GM23248 (cell line): ENCODE data around the gene PRKD1. TPM values are rescaled to one million over a fixed set of nuclear protein-coding genes. Genes with fewer than 3 reads are reported as not detected.

ENCODE experiments used
- DNase-seq: peaks from one replicate; pipeline ENCODE4 v3.0.0-alpha.2; 2015
- H2AFZ ChIP-seq: fragments of 200-600 bp; sonication (generic); 2 replicates; pipeline ENCODE4 v1.6.1; 2016; ENCODE audit warnings: antibody characterized with exemption
- H3F3A ChIP-seq: fragments of 200-600 bp; sonication (generic); 2 replicates; pipeline ENCODE4 v1.6.1; 2016; ENCODE audit warnings: mild to moderate bottlenecking, antibody characterized with exemption, mixed run types; ENCODE audit not compliant: insufficient read depth
- H3K27ac ChIP-seq: fragments of 200-600 bp; sonication (generic); 2 replicates; pipeline ENCODE4 v1.5.1; 2016; ENCODE audit warnings: mild to moderate bottlenecking
- H3K27me3 ChIP-seq: fragments of 200-600 bp; sonication (generic); replicated peaks from 2 replicates; pipeline ENCODE4 v1.6.1; 2016; ENCODE audit warnings: mild to moderate bottlenecking; ENCODE audit not compliant: insufficient read depth
- H3K36me3 ChIP-seq: fragments of 200-600 bp; sonication (generic); 2 replicates; pipeline ENCODE4 v1.6.1; 2016; ENCODE audit warnings: low read depth, mild to moderate bottlenecking
- H3K4me1 ChIP-seq: fragments of 200-600 bp; sonication (generic); 2 replicates; pipeline ENCODE4 v1.6.1; 2016; ENCODE audit warnings: mild to moderate bottlenecking; ENCODE audit not compliant: insufficient read depth
- H3K4me2 ChIP-seq: fragments of 200-600 bp; sonication (generic); one replicate; pipeline ENCODE4 v1.6.1; 2016; ENCODE audit warnings: mild to moderate bottlenecking; ENCODE audit not compliant: unreplicated experiment
- H3K4me3 ChIP-seq: fragments of 200-600 bp; sonication (generic); 2 replicates; pipeline ENCODE4 v1.5.1; 2016; ENCODE audit warnings: mild to moderate bottlenecking
- H3K79me2 ChIP-seq: fragments of 200-600 bp; sonication (generic); 2 replicates; pipeline ENCODE4 v1.6.1; 2016; ENCODE audit warnings: mild to moderate bottlenecking; ENCODE audit not compliant: insufficient read depth
- H3K9ac ChIP-seq: fragments of 200-600 bp; sonication (generic); 2 replicates; pipeline ENCODE4 v1.6.1; 2016; ENCODE audit warnings: mild to moderate bottlenecking
- H3K9me2 ChIP-seq: fragments of 200-600 bp; sonication (generic); 2 replicates; pipeline ENCODE4 v1.6.1; 2016; ENCODE audit warnings: mixed run types, mild to moderate bottlenecking, moderate library complexity; ENCODE audit not compliant: insufficient read depth
- H3K9me3 ChIP-seq: fragments of 200-600 bp; sonication (generic); one replicate; pipeline ENCODE4 v1.6.1; 2017; ENCODE audit warnings: low read depth
- H4K20me1 ChIP-seq: fragments of 200-600 bp; sonication (generic); 2 replicates; pipeline ENCODE4 v1.6.0; 2016; ENCODE audit not compliant: insufficient read depth
- EZH2 ChIP-seq: fragments of 200-600 bp; sonication (generic); IDR thresholded peaks from 2 replicates; pipeline ENCODE4 v1.6.1; 2018; ENCODE audit warnings: antibody characterized with exemption, mild to moderate bottlenecking; ENCODE audit not compliant: insufficient read depth, poor library complexity, severe bottlenecking
- EZH2phosphoT487 ChIP-seq: fragments of 200-600 bp; sonication (generic); IDR thresholded peaks from 2 replicates; pipeline ENCODE4 v1.6.1; 2018; ENCODE audit warnings: antibody characterized with exemption, moderate library complexity, mild to moderate bottlenecking, low read depth; ENCODE audit not compliant: insufficient read depth
- WGBS, 2 experiments: methylation state at CpG; one replicate each; pipeline ENCODE4 v1.1.6; 2015 to 2017; ENCODE audit warnings: low lambda C conversion rate in 2 of 2, low coverage in 1 of 2; ENCODE audit errors: missing lambda C conversion rate in 2 of 2; 5-methylcytosine and 5-hydroxymethylcytosine counted together
- in situ Hi-C: fragments of 300-500 bp; cut with MboI; formaldehyde crosslinking; loops from 2 replicates; pipeline ENCODE4 v1.15.0; 2020
- polyA plus RNA-seq: library from polyadenylated mRNA; unstranded; fragments of >200 nt; fragmentation: Nextera tagmentation; extraction: Ambion mirVana; gene quantifications from 2 replicates; pipeline ENCODE4 v1.2.1, GENCODE V29; 2016
- total RNA-seq: library from RNA; depleted of rRNA; stranded (reverse); fragments of >200 nt; shearing (Covaris generic); gene quantifications from 2 replicates; pipeline ENCODE4 v1.2.3, GENCODE V29; 2014

The PRKD1 gene
- total and polyA plus RNA-seq, 2 experiments from 2014 or later, result 24.2 to 30.7 TPM

- Histone ChIP-seq H3K9ac (no peak overlapping the region), H3K4me2 (peak overlapping the region; percentile 24), H3F3A (no peaks in the 10 kb centered on the region; the same call in 1 of the 2 replicates), H3K27ac (peak overlapping the region; percentile 24; the same call in 1 of the 2 replicates), H3K4me3 (peak overlapping the region; percentile 2; the same call in 1 of the 2 replicates), H2AFZ (peak overlapping the region; percentile 37; the same call in 1 of the 2 replicates), H3K79me2 (peaks cover 92% of the 10 kb centered on the region), H4K20me1 (peaks cover 4% of the 10 kb centered on the region; the same call in 1 of the 2 replicates), H3K9me2 (no peaks in the 10 kb centered on the region), H3K36me3 (no peaks in the 10 kb centered on the region), H3K4me1 (peaks cover 14% of the 10 kb centered on the region), H3K9me3 (no peaks in the 10 kb centered on the region), H3K27me3 (no peaks in the 10 kb centered on the region)
- in situ Hi-C loops, result no loop called here
- TF ChIP-seq EZH2, result no peak
- TF ChIP-seq EZH2phosphoT487, result no peak
- WGBS, 2 experiments, result 30 to 38% methylated on average over 3 of the region's 3 CpGs
- peak; percentile 73 for DNase-seq
Measured at GRCh38 chr14:29749327-29749726, 178.3 kb downstream of the PRKD1 start.

- Histone ChIP-seq H3K4me2 (no peak overlapping the region), H3K4me1 (peaks cover 25% of the 10 kb centered on the region), H3K79me2 (peaks cover 96% of the 10 kb centered on the region), H2AFZ (no peak overlapping the region), H3F3A (no peaks in the 10 kb centered on the region; the same call in 1 of the 2 replicates), H4K20me1 (no peaks in the 10 kb centered on the region), H3K27me3 (no peaks in the 10 kb centered on the region), H3K9me3 (no peaks in the 10 kb centered on the region), H3K9ac (no peak overlapping the region), H3K27ac (no peak overlapping the region), H3K36me3 (no peaks in the 10 kb centered on the region), H3K9me2 (no peaks in the 10 kb centered on the region), H3K4me3 (no peak overlapping the region)
- no peak for DNase-seq
- in situ Hi-C loops, result no loop called here
- 98 to 100% methylated on average over 3 of the region's 3 CpGs for WGBS, 2 experiments
- TF ChIP-seq EZH2, result no peak
- no peak for TF ChIP-seq EZH2phosphoT487
Measured at GRCh38 chr14:29745863-29746262, 181.8 kb downstream of the PRKD1 start.

GRCh38 chr14:29743531-29743930 is 184.1 kb downstream of the PRKD1 start:
- Histone ChIP-seq H3K4me1 (peaks cover 11% of the 10 kb centered on the region), H3K9me2 (no peaks in the 10 kb centered on the region), H3K9ac (no peak overlapping the region), H4K20me1 (no peaks in the 10 kb centered on the region), H3F3A (no peaks in the 10 kb centered on the region), H3K4me2 (no peak overlapping the region), H3K79me2 (peaks cover 96% of the 10 kb centered on the region), H3K4me3 (no peak overlapping the region), H2AFZ (no peak overlapping the region), H3K36me3 (no peaks in the 10 kb centered on the region), H3K9me3 (no peaks in the 10 kb centered on the region), H3K27ac (no peak overlapping the region), H3K27me3 (no peaks in the 10 kb centered on the region)
- in situ Hi-C loops, result no loop called here
- TF ChIP-seq EZH2phosphoT487 (no peak), EZH2 (no peak)
- WGBS, 2 experiments, result 72 to 77% methylated on average over 3 of the region's 3 CpGs
- DNase-seq, result no peak

- H3K9me2 ChIP-seq, result no peaks in the 10 kb centered on the region
- no peak overlapping the region for H3K27ac ChIP-seq
- H3K9ac ChIP-seq, result no peak overlapping the region
- no peaks in the 10 kb centered on the region for H3K27me3 ChIP-seq
- peaks cover 11% of the 10 kb centered on the region for H3K4me1 ChIP-seq
- no peaks in the 10 kb centered on the region for H3K9me3 ChIP-seq
- in situ Hi-C loops, result no loop called here
- H3K4me3 ChIP-seq, result no peak overlapping the region
- 60 to 67% methylated on average over 5 of the region's 5 CpGs for WGBS, 2 experiments
- H3K4me2 ChIP-seq, result no peak overlapping the region
- H3K79me2 ChIP-seq, result peaks cover 93% of the 10 kb centered on the region
- H3F3A ChIP-seq, result no peaks in the 10 kb centered on the region
- H4K20me1 ChIP-seq, result no peaks in the 10 kb centered on the region
- DNase-seq, result peak; percentile 46
- H3K36me3 ChIP-seq, result no peaks in the 10 kb centered on the region
- TF ChIP-seq EZH2phosphoT487 (no peak), EZH2 (no peak)
- H2AFZ ChIP-seq, result no peak overlapping the region
Measured at GRCh38 chr14:29741909-29742401, 185.7 kb downstream of the PRKD1 start.

GRCh38 chr14:29740491-29740890 is 187.2 kb downstream of the PRKD1 start:
- TF ChIP-seq EZH2phosphoT487 (no peak), EZH2 (no peak)
- in situ Hi-C loops, result no loop called here
- no peaks in the 10 kb centered on the region for H3K36me3 ChIP-seq

More at GRCh38 chr14:29740491-29740890, 187.2 kb downstream of the PRKD1 start:
- Histone ChIP-seq H3K4me2 (no peak overlapping the region), H3K27ac (no peak overlapping the region), H3K9me2 (no peaks in the 10 kb centered on the region), H3F3A (no peaks in the 10 kb centered on the region), H2AFZ (no peak overlapping the region), H3K27me3 (no peaks in the 10 kb centered on the region), H3K4me3 (no peak overlapping the region), H4K20me1 (no peaks in the 10 kb centered on the region), H3K4me1 (peaks cover 11% of the 10 kb centered on the region), H3K9ac (no peak overlapping the region), H3K79me2 (peaks cover 92% of the 10 kb centered on the region), H3K9me3 (no peaks in the 10 kb centered on the region)
- DNase-seq, result no peak
